ENCODE data around the gene COPS7A.
A peak's percentile ranks its signal among the peaks of the same experiment; 100 is the strongest.
"Not testable (repeated sequence)": the region's sequence is repeated elsewhere in the genome, so short reads cannot be mapped to it uniquely, and the experiment has no call there.

COPS7A gene

DNA sequence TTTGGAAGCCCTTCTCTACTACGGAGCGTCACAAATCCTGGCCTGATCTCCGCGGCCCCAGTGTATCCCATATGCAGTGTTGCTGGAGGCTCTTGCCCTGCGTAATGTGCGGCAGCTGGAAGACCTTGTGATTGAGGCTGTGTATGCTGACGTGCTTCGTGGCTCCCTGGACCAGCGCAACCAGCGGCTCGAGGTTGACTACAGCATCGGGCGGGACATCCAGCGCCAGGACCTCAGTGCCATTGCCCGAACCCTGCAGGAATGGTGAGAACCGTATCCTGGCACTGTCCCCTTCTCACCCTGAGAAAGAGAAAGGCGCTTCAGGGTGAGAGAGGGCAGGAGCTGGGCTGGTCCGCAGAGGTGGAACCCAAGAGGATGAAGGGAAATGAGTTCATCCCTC lies 5.3 kb downstream of the COPS7A start:
- H3K4me3 ChIP-seq (ENCODE audit: low read depth, low read length) = no peak overlapping the region
- TF ChIP-seq, protein P1, sequence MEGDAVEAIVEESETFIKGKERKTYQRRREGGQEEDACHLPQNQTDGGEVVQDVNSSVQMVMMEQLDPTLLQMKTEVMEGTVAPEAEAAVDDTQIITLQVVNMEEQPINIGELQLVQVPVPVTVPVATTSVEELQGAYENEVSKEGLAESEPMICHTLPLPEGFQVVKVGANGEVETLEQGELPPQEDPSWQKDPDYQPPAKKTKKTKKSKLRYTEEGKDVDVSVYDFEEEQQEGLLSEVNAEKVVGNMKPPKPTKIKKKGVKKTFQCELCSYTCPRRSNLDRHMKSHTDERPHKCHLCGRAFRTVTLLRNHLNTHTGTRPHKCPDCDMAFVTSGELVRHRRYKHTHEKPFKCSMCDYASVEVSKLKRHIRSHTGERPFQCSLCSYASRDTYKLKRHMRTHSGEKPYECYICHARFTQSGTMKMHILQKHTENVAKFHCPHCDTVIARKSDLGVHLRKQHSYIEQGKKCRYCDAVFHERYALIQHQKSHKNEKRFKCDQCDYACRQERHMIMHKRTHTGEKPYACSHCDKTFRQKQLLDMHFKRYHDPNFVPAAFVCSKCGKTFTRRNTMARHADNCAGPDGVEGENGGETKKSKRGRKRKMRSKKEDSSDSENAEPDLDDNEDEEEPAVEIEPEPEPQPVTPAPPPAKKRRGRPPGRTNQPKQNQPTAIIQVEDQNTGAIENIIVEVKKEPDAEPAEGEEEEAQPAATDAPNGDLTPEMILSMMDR (IDR thresholded peaks at IDR 0.05; ENCODE audit: borderline replicate concordance, insufficient read depth, low read depth, low read length) = no peak

DNA sequence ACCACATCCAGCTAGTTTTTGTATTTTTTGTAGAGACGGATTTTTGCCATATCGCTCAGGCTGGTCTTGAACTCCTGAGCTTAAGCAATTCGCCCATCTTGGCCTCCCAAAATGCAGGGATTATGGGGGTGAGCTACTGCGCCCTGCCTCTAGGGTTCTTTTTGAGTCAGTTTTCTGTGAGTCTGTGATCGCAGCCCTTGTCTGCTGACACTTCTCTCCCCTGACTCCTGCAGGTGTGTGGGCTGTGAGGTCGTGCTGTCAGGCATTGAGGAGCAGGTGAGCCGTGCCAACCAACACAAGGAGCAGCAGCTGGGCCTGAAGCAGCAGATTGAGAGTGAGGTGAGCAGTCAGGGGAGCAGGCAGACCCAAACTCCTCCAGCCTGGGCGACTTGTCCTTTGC lies 6.3 kb downstream of the COPS7A start:
- H3K4me3 ChIP-seq (ENCODE audit: low read depth, low read length) = no peak overlapping the region
- TF ChIP-seq, protein P1 (IDR thresholded peaks at IDR 0.05; ENCODE audit: borderline replicate concordance, insufficient read depth, low read depth, low read length) = no peak

DNA sequence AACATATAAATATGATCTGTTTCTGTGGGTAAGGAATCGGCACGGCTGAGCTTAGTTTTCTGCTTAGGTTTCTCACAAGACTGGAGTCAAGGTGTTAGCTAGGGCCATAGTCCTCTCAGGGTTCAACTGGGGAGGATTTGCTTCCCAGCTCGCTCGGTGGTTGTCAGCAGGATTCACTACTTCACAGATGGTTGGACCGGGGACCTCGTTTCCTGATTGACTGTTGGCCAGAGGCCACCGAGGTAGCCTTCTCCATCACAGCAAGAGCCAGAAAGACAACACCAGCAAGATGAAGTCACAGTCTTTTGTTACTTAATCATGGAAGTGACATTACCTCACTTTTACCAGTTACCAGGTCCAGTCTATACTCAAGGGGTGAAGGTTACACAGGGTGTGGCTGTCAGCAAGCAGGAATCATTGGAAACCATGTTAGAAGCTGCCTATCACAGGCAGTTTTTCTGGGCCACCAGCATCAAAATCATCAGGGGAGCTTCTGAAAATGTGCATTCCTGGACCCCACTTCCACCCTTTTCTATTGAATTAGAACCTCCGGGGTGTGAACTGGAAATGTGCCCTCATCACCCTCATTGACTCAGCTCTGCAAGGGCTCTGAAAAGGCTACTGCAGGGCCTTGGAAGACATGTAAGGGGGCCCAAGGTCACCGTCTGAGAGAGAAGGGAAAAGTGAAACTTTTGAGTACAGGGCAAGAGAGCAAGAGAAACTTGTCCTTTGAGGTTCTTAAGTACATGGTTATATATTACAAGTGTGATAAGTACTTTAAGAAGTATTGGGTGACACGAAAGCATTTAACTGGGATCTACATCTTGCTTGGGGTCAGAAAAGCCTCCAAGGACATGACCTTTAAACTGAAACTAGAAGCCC lies 10.9 kb downstream of the COPS7A start:
- TF ChIP-seq, protein P1 (IDR thresholded peaks at IDR 0.05; ENCODE audit: borderline replicate concordance, insufficient read depth, low read depth, low read length) = no peak
- H3K4me3 ChIP-seq (ENCODE audit: low read depth, low read length) = no peak overlapping the region

DNA sequence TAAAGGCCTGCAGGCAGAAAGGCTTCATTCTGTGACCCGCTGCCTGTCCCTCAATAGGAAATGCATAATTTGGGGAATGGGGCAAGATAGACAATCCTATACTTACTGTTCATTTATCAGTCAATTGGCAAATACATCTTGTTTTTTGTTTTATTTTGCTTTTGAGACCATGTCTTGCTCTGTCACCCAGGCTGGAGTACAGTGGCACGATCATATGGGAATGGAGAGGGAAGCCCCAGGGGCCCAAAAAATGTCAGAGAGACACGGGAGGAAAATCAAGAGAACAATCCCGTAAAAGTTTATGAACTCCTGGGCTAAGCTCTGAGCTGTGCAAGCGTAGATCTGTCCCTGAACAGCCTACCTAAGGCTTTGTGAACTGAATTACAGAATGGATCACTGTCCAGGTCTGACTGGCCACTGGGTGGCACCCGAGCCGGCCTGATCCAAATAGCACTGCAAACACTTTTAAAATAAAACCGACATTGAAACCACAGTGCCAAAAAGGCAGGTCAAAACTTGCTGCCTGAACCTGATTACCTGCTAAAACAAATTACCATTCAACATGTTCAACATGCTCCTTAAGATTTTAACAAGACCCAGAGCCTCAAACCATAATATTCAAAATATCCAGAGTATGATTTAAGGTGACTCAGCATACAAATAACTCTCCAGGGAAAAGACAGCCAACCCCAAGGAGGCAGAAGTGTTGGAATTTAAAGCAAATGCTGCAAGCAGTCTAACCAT lies 11.8 kb downstream of the COPS7A start:
- H3K4me3 ChIP-seq (ENCODE audit: low read depth, low read length) = no peak overlapping the region
- TF ChIP-seq, protein P1 (IDR thresholded peaks at IDR 0.05; ENCODE audit: borderline replicate concordance, insufficient read depth, low read depth, low read length) = peak; percentile 46; the same call in 1 of the 2 replicates

DNA sequence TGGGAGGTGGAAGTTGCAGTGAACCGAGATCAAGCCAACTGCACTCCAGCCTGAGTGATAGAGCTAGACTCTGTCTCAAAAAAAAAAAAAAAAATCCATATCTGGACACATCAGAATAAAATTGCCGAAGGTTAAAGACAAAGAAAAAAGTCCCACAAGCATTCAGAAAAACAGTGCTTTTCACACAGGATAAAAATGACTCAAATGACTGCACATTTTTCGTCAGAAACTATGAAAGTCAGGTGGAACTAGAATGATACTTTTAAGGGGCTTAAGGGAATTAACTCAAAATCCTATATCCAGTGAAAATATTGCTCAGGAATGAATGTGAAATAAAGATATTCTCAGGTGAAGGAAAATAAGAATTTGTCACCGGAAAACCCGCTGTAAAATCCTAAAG lies 12.9 kb downstream of the COPS7A start:
- H3K4me3 ChIP-seq (ENCODE audit: low read depth, low read length) = no peak overlapping the region
- TF ChIP-seq, protein P1 (IDR thresholded peaks at IDR 0.05; ENCODE audit: borderline replicate concordance, insufficient read depth, low read depth, low read length) = no peak

DNA sequence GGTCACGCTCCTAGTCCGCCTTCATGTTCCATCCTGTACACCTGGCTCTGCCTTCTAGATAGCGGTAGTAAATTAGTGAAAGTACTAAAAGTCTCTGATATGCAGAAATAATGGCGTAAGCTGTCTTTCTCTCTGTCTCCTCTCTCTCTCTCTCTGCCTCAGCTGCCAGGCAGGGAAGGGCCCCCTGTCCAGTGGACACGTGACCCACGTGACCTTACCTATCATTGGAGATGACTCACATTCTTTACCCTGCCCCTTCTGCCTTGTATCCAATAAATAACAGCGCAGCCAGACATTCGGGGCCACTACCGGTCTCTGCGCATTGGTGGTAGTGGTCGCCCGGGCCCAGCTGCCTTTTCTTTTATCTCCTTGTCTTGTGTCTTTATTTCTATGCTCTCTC lies 18.2 kb downstream of the COPS7A start:
- not testable (repeated sequence) for H3K4me3 ChIP-seq (ENCODE audit: low read depth, low read length)

DNA sequence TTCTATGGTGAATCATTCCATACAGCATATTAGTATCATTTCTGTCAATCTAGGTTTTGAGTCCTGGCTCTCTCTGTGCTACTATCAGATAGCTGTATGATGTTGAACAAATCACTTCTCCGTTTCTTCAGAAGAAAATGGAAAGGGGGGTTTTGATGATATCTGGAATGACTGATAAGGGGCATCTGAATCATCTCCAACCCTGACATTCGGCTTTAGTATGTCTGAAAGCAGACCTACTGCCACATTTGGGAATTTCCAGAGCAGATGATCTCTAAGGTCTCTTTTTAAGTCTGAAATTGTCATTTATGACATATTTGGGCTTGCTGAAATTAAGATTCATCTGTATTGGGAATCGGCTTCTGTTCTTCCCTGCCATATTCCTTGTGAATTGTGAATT lies 19.0 kb downstream of the COPS7A start:
- no peak overlapping the region for H3K4me3 ChIP-seq (ENCODE audit: low read depth, low read length)
- TF ChIP-seq, protein P1 (IDR thresholded peaks at IDR 0.05; ENCODE audit: borderline replicate concordance, insufficient read depth, low read depth, low read length) = no peak

DNA sequence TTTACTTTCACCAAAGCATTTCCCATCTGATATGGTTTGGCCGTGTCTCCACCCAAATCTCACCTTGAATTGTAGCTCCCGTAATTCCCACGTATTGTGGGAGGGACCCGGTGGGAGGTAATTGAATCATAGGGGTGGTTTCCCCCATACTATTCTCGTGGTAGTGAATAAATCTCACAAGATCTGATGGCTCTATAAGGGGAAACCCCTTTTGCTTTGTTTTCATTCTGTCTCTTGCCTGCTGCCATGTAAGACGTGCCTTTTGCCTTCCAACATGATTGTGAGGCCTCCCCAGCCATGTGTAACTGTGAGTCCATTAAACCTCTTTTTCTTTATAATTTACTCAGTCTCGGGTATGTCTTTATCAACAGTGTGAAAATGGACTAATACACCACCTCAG lies 19.5 kb downstream of the COPS7A start:
- not testable (repeated sequence) for H3K4me3 ChIP-seq (ENCODE audit: low read depth, low read length)
